ENCODE data around the gene CCL20.

Gene CCL20

GRCh38 chr2:227813562-227814353, at the start of gene CCL20:
TSS of gene CCL20 (plus strand) at chr2:227813842. CDS start at chr2:227813912, 70 bp downstream.
- no peak for TF ChIP-seq CTCF (IDR thresholded peaks at IDR 0.05; ENCODE audit: control insufficient read depth, extremely low read depth, insufficient read depth)
- DNase-seq (ENCODE audit: low read depth), result no peak
- no peak within 1 kb of the TSS for H3K4me3 ChIP-seq (ENCODE audit: low read depth, low read length)

- H3K4me3 ChIP-seq (ENCODE audit: low read depth, low read length), result no peak overlapping the region
- no peak for DNase-seq (ENCODE audit: low read depth)
- TF ChIP-seq CTCF (IDR thresholded peaks at IDR 0.05; ENCODE audit: control insufficient read depth, extremely low read depth, insufficient read depth), result no peak
Observed at GRCh38 chr2:227765788-227766372, 47.8 kb upstream of the CCL20 start.

- peak; percentile 81 for TF ChIP-seq CTCF (IDR thresholded peaks at IDR 0.05; ENCODE audit: control insufficient read depth, extremely low read depth, insufficient read depth)
- no peak overlapping the region for H3K4me3 ChIP-seq (ENCODE audit: low read depth, low read length)
- no peak for DNase-seq (ENCODE audit: low read depth)
Observed at GRCh38 chr2:227766373-227766883, 47.2 kb upstream of the CCL20 start.

GRCh38 chr2:227767830-227768229, 45.8 kb upstream of the CCL20 start:
- TF ChIP-seq CTCF (IDR thresholded peaks at IDR 0.05; ENCODE audit: control insufficient read depth, extremely low read depth, insufficient read depth), result no peak
- no peak overlapping the region for H3K4me3 ChIP-seq (ENCODE audit: low read depth, low read length)
- no peak for DNase-seq (ENCODE audit: low read depth)

- DNase-seq (ENCODE audit: low read depth), result no peak
- no peak for TF ChIP-seq CTCF (IDR thresholded peaks at IDR 0.05; ENCODE audit: control insufficient read depth, extremely low read depth, insufficient read depth)
- H3K4me3 ChIP-seq (ENCODE audit: low read depth, low read length), result no peak overlapping the region
Observed at GRCh38 chr2:227772197-227772661, 41.4 kb upstream of the CCL20 start.

GRCh38 chr2:227772932-227773331, 40.7 kb upstream of the CCL20 start:
- no peak for DNase-seq (ENCODE audit: low read depth)
- no peak for TF ChIP-seq CTCF (IDR thresholded peaks at IDR 0.05; ENCODE audit: control insufficient read depth, extremely low read depth, insufficient read depth)
- no peak overlapping the region for H3K4me3 ChIP-seq (ENCODE audit: low read depth, low read length)
